A549 (cell line): ENCODE data around the gene VPS54. TPM values are rescaled to one million over a fixed set of nuclear protein-coding genes. Genes with fewer than 3 reads are reported as not detected.

Experiments used
- ATAC-seq, 2 experiments: fragments of 200-7000 bp in 1 of 2; fragments of >200 bp in 1 of 2; cut with Nextera tagmentation in 1 of 2; cut with Tn5 transposase in 1 of 2; 3 replicates each; pipeline versions ENCODE4 v1.8.0 to v1.9.1; 2018 to 2020; ENCODE audit warnings: mild to moderate bottlenecking in 1 of 2, moderate library complexity in 1 of 2
- CTCF ChIA-PET: fragments of 300-600 bp; sonication (Branson Sonifier 250); formaldehyde crosslinking; extraction: SDS; loops from one replicate; lab custom pipeline; 2021; ENCODE audit warnings: antibody characterized with exemption, inconsistent platforms; lab: Yijun Ruan, JAX
- POLR2A ChIA-PET: fragments of 350-600 bp; formaldehyde crosslinking; extraction: SDS; loops from one replicate; lab custom pipeline; 2021; ENCODE audit warnings: antibody characterized with exemption, inconsistent platforms; lab: Yijun Ruan, JAX
- DNase-seq, 2 experiments: peaks; one replicate each; pipeline versions ENCODE4 v3.0.0 to v3.0.0-alpha.2; 2011 to 2016; ENCODE audit warnings: low read depth in 1 of 2, low spot score in 1 of 2
- FAIRE-seq: peaks from 2 replicates; lab custom pipeline; 2011; peaks lifted over from hg19 to GRCh38; lab: Jason Lieb, UNC
- H3K27ac ChIP-seq, 2 experiments: fragments of >200 bp; sonication (Bioruptor Twin); formaldehyde crosslinking; 3 replicates each; pipeline ENCODE4 v1.5.1; 2016 to 2017
- H3K4me1 ChIP-seq: fragments of >200 bp; sonication (Bioruptor Twin); formaldehyde crosslinking; 3 replicates; pipeline ENCODE4 v1.6.1; 2016
- H3K4me2 ChIP-seq: fragments of >200 bp; sonication (Bioruptor Twin); formaldehyde crosslinking; 3 replicates; pipeline ENCODE4 v1.6.1; 2016
- H3K4me3 ChIP-seq: fragments of >200 bp; sonication (Bioruptor Twin); formaldehyde crosslinking; 3 replicates; pipeline ENCODE4 v1.5.1; 2016
- H3K9me3 ChIP-seq: fragments of >200 bp; sonication (Bioruptor Twin); formaldehyde crosslinking; 3 replicates; pipeline ENCODE4 v1.6.1; 2016
- CBX2 ChIP-seq: fragments of 200-600 bp; sonication (generic); IDR thresholded peaks from 2 replicates; pipeline ENCODE4 v1.6.1; 2016; ENCODE audit warnings: low read depth, mild to moderate bottlenecking, borderline replicate concordance
- CBX8 ChIP-seq: fragments of 200-600 bp; sonication (generic); IDR thresholded peaks from 2 replicates; pipeline ENCODE4 v1.6.1; 2016
- CEBPB ChIP-seq, 2 experiments: fragments of >200 bp in 1 of 2; sonication (Bioruptor Twin) in 1 of 2; formaldehyde crosslinking in 1 of 2; IDR thresholded peaks; 2 replicates each; pipeline ENCODE4 v1.6.1; 2012 to 2016
- CHD2 ChIP-seq: fragments of 150-350 bp; IDR thresholded peaks from 2 replicates; pipeline ENCODE4 v1.6.1; 2014; ENCODE audit warnings: low read length; ENCODE audit not compliant: partially characterized antibody
- EHMT2 ChIP-seq: fragments of 200-600 bp; sonication (generic); IDR thresholded peaks from 2 replicates; pipeline ENCODE4 v1.6.1; 2016; ENCODE audit warnings: antibody characterized with exemption, low read depth, mild to moderate bottlenecking, moderate library complexity
- EP300 ChIP-seq, 2 experiments: fragments of >200 bp; sonication (Bioruptor Twin); formaldehyde crosslinking; IDR thresholded peaks; 2 replicates in 1 of 2; 3 replicates in 1 of 2; pipeline ENCODE4 v1.6.1; 2016 to 2017
- ESRRA ChIP-seq: fragments of 150-350 bp; IDR thresholded peaks from 2 replicates; pipeline ENCODE4 v1.6.1; 2014; ENCODE audit warnings: mild to moderate bottlenecking, low read length, borderline replicate concordance
- GATA3 ChIP-seq: IDR thresholded peaks from 2 replicates; pipeline ENCODE4 v1.6.1; 2012; ENCODE audit warnings: borderline replicate concordance
- HEYL ChIP-seq: fragments of 250-450 bp; sonication (Bioruptor Pico); IDR thresholded peaks from 2 replicates; pipeline ENCODE4 v1.8.0; 2021; ENCODE audit warnings: mild to moderate bottlenecking, moderate library complexity
- HOXB13 ChIP-seq: fragments of 250-450 bp; sonication (Bioruptor Pico); IDR thresholded peaks from 2 replicates; pipeline ENCODE4 v1.5.0; 2020; ENCODE audit warnings: low read depth, mild to moderate bottlenecking, moderate library complexity
- JUN ChIP-seq, 2 experiments: fragments of >200 bp; sonication (Bioruptor Twin); formaldehyde crosslinking; IDR thresholded peaks; 2 replicates in 1 of 2; 3 replicates in 1 of 2; pipeline ENCODE4 v1.6.1; 2016 to 2017
- JUNB ChIP-seq: fragments of >200 bp; sonication (Bioruptor Twin); formaldehyde crosslinking; IDR thresholded peaks from 2 replicates; pipeline ENCODE4 v1.6.1; 2016
- MAZ ChIP-seq: fragments of 150-350 bp; IDR thresholded peaks from 2 replicates; pipeline ENCODE4 v1.6.1; 2014; ENCODE audit warnings: antibody characterized with exemption, low read depth, low read length, borderline replicate concordance
- MYC ChIP-seq: IDR thresholded peaks from 2 replicates; pipeline ENCODE4 v1.6.1; 2012; ENCODE audit warnings: mild to moderate bottlenecking, inconsistent platforms, low read length, improper control_type of control experiment, borderline replicate concordance
- NPAS2 ChIP-seq: fragments of 250-450 bp; sonication (Bioruptor Pico); IDR thresholded peaks from 2 replicates; pipeline ENCODE4 v1.8.0; 2022; ENCODE audit warnings: mild to moderate bottlenecking, moderate library complexity, borderline replicate concordance
- NR3C1 ChIP-seq: fragments of >200 bp; sonication (Bioruptor Twin); formaldehyde crosslinking; IDR thresholded peaks from 3 replicates; pipeline ENCODE4 v1.6.1; 2017
- PHF8 ChIP-seq: fragments of 200-600 bp; sonication (generic); IDR thresholded peaks from 2 replicates; pipeline ENCODE4 v1.6.1; 2016; ENCODE audit warnings: low read depth, mild to moderate bottlenecking, antibody characterized with exemption, moderate library complexity, borderline replicate concordance
- POLR2AphosphoS2 ChIP-seq: conservative IDR thresholded peaks from 2 replicates; pipeline ENCODE4 v1.6.1; 2012; ENCODE audit warnings: low read length, improper control_type of control experiment, inconsistent platforms
- RNF2 ChIP-seq: fragments of 200-600 bp; sonication (generic); IDR thresholded peaks from 2 replicates; pipeline ENCODE4 v1.6.1; 2016; ENCODE audit warnings: low read depth, mild to moderate bottlenecking, antibody characterized with exemption, moderate library complexity, borderline replicate concordance
- SMC3 ChIP-seq: fragments of >200 bp; sonication (Bioruptor Twin); formaldehyde crosslinking; IDR thresholded peaks from 3 replicates; pipeline ENCODE4 v1.6.1; 2018; ENCODE audit warnings: inconsistent platforms
- SREBF2 ChIP-seq: fragments of 450-650 bp; IDR thresholded peaks from 2 replicates; pipeline ENCODE4 v1.6.1; 2014; ENCODE audit warnings: mild to moderate bottlenecking, moderate library complexity
- TFCP2L1 ChIP-seq: fragments of 250-450 bp; sonication (Bioruptor Pico); IDR thresholded peaks from 2 replicates; pipeline ENCODE4 v1.5.0; 2021; ENCODE audit warnings: mild to moderate bottlenecking
- ZC3H11A ChIP-seq: fragments of 450-650 bp; IDR thresholded peaks from 2 replicates; pipeline ENCODE4 v1.6.1; 2014; ENCODE audit warnings: antibody characterized with exemption, mild to moderate bottlenecking
- ZNF302 ChIP-seq: fragments of 250-450 bp; sonication (Bioruptor Pico); IDR thresholded peaks from 2 replicates; pipeline ENCODE4 v1.9.0; 2021; ENCODE audit warnings: inconsistent platforms, mild to moderate bottlenecking, moderate library complexity
- ZSCAN20 ChIP-seq: fragments of 250-450 bp; sonication (Bioruptor Pico); IDR thresholded peaks from 2 replicates; pipeline ENCODE4 v1.8.0; 2022; ENCODE audit warnings: mild to moderate bottlenecking, moderate library complexity
- WGBS: methylation state at CpG from one replicate; pipeline ENCODE4 v1.1.6; 2017; ENCODE audit errors: missing lambda C conversion rate; 5-methylcytosine and 5-hydroxymethylcytosine counted together
- polyA minus RNA-seq: library from RNA; depleted of rRNA, polyadenylated mRNA; stranded (reverse); fragments of >200 nt; gene quantifications from 2 replicates; pipeline ENCODE4 v1.2.3, GENCODE V29; 2011; rRNA and poly(A)+ RNA removed
- polyA plus RNA-seq, 4 experiments: library from polyadenylated mRNA; depleted of rRNA in 3 of 4; stranded (reverse); fragments of >200 nt; fragmentation: RNase III in 1 of 4; extraction: RNeasy Plus Mini Kit Qiagen cat#74134 plus additional on column Dnase treatment in 1 of 4; gene quantifications; 2 replicates in 3 of 4; 3 replicates in 1 of 4; pipeline ENCODE4 v1.2.3, GENCODE V29; 2011 to 2017
- TF ChIP-seq, protein P1 (sequence below): fragments of >200 bp; sonication (Bioruptor Twin); formaldehyde crosslinking; IDR thresholded peaks from 3 replicates; pipeline ENCODE4 v1.6.1; 2016
- TF ChIP-seq, protein P2 (sequence below): fragments of >200 bp; sonication (Bioruptor Twin); formaldehyde crosslinking; IDR thresholded peaks from 2 replicates; pipeline ENCODE4 v1.6.1; 2016
- TF ChIP-seq, protein P3 (sequence below): IDR thresholded peaks from 2 replicates; pipeline ENCODE4 v1.6.1; 2012
- TF ChIP-seq, protein P4 (sequence below): fragments of 250-450 bp; sonication (Bioruptor Pico); IDR thresholded peaks from 2 replicates; pipeline ENCODE4 v1.5.0; 2021; ENCODE audit warnings: mild to moderate bottlenecking, moderate library complexity, borderline replicate concordance
- TF ChIP-seq, protein P5 (sequence below): fragments of 450-650 bp; IDR thresholded peaks from 2 replicates; pipeline ENCODE4 v1.6.1; 2014; ENCODE audit warnings: antibody characterized with exemption

The VPS54 gene, protein sequence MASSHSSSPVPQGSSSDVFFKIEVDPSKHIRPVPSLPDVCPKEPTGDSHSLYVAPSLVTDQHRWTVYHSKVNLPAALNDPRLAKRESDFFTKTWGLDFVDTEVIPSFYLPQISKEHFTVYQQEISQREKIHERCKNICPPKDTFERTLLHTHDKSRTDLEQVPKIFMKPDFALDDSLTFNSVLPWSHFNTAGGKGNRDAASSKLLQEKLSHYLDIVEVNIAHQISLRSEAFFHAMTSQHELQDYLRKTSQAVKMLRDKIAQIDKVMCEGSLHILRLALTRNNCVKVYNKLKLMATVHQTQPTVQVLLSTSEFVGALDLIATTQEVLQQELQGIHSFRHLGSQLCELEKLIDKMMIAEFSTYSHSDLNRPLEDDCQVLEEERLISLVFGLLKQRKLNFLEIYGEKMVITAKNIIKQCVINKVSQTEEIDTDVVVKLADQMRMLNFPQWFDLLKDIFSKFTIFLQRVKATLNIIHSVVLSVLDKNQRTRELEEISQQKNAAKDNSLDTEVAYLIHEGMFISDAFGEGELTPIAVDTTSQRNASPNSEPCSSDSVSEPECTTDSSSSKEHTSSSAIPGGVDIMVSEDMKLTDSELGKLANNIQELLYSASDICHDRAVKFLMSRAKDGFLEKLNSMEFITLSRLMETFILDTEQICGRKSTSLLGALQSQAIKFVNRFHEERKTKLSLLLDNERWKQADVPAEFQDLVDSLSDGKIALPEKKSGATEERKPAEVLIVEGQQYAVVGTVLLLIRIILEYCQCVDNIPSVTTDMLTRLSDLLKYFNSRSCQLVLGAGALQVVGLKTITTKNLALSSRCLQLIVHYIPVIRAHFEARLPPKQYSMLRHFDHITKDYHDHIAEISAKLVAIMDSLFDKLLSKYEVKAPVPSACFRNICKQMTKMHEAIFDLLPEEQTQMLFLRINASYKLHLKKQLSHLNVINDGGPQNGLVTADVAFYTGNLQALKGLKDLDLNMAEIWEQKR
- polyA plus RNA-seq (2011; rRNA removed) (29.2 and 32.5 TPM in 2 replicates), polyA plus RNA-seq (2017; fragmentation: RNase III; extraction: RNeasy Plus Mini Kit Qiagen cat#74134 plus additional on column Dnase treatment) (14.0 to 15.0 TPM (median 14.9 TPM) in 3 replicates), polyA minus RNA-seq (12.0 and 14.3 TPM in 2 replicates)
- polyA plus RNA-seq (2012; cell fraction: cytosol; rRNA removed) = 4.9 and 5.8 TPM in 2 replicates
- 3.6 and 6.1 TPM in 2 replicates for polyA plus RNA-seq (2012; cell fraction: nucleus; rRNA removed)

DNA sequence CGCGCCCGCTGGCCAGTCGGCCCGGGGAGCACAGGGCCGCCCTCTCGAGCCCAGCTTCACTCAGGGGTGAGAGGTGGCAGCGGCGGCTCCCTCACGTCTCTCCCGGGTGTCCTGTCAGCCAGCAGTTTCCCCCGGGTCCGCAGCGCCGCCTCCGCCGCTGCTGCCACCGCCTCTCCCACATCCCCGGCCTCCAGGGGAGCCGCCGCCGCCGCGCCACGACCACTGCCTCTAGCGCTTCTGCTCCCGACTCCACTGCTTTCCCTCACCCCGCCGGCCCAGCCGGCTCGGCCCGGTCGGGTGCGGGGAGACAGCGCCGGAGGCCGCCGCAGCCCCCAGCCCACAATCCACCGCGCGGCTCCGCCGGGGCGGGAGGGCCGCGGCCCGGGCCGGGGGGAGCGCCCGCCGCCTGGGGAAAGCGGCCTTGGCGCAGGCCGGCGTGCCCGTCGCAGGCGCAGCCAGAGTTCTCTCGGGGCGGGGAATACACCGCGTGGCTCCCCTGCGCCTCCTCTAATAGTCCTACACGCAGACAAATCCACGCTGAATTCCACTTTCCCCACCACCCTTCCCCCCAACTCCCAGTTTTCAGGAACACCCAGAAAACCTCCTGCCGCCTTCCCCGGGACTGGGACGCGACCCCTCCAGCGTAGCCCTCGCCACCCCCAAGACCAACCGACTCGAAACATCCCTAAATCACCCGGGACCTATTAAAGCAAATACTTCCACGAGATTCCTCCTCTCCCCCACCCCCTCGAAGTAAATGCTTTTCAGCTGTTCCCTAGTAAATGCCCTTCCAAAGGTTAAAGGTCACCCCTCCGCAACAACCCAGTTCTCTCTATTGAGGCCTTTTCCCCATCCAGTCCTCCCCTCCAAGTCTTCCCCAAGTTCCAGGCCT, at the start of gene VPS54:
TSS of gene VPS54 (minus strand) at position 346 of the 892 bp plus-strand sequence. CDS start 35,429 bp downstream, outside the sequence.
- Histone ChIP-seq H3K4me2 (peak within 1 kb of the TSS; percentile 81), H3K4me1 (peaks cover 42% of the 10 kb centered on the region), H3K4me3 (peak within 1 kb of the TSS; percentile 62), H3K27ac (peak within 1 kb of the TSS; percentile 96 to 99), H3K9me3 (no peaks in the 10 kb centered on the region)
- ChIA-PET CTCF (interaction anchor here (0.6 to 1.1 kb wide), 2 partner anchors 16 to 282 kb away, joined by 3 read pairs; no protein-coding TSS in a partner anchor), POLR2A (interaction anchor here (0.6 to 1.2 kb wide), 5 partner anchors 10 to 840 kb away, joined by 3 read pairs; partner anchors contain the start of genes MDH1 and WDPCP)
- FAIRE-seq (no peak), DNase-seq (peak; percentile 47 to 79), ATAC-seq (peak; percentile 84 to 88)
- 3% methylated on average over 51 of the region's 77 CpGs for WGBS
- no peak for TF ChIP-seq ZC3H11A
- no peak for TF ChIP-seq EP300 (IDR thresholded peaks at IDR 0.05)
- no peak for TF ChIP-seq GATA3
- no peak for TF ChIP-seq HOXB13 (CRISPR knock-in tag)
- no peak for TF ChIP-seq EHMT2
- no peak for TF ChIP-seq ZNF302 (CRISPR knock-in tag)
- TF ChIP-seq CBX8 = no peak
- no peak for TF ChIP-seq CEBPB (IDR thresholded peaks at IDR 0.05)
- no peak for TF ChIP-seq NR3C1
- TF ChIP-seq, protein P1, sequence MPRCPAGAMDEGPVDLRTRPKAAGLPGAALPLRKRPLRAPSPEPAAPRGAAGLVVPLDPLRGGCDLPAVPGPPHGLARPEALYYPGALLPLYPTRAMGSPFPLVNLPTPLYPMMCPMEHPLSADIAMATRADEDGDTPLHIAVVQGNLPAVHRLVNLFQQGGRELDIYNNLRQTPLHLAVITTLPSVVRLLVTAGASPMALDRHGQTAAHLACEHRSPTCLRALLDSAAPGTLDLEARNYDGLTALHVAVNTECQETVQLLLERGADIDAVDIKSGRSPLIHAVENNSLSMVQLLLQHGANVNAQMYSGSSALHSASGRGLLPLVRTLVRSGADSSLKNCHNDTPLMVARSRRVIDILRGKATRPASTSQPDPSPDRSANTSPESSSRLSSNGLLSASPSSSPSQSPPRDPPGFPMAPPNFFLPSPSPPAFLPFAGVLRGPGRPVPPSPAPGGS = peak; percentile 82
- TF ChIP-seq MYC = 0 out of 2 replicates have a peak, but pooled peaks have one; percentile 22
- TF ChIP-seq PHF8 = peak; percentile 89; the same call in 1 of the 2 replicates
- no peak for TF ChIP-seq SREBF2
- TF ChIP-seq RNF2 = no peak
- TF ChIP-seq, protein P2, sequence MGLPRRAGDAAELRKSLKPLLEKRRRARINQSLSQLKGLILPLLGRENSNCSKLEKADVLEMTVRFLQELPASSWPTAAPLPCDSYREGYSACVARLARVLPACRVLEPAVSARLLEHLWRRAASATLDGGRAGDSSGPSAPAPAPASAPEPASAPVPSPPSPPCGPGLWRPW = no peak
- TF ChIP-seq, protein P3, sequence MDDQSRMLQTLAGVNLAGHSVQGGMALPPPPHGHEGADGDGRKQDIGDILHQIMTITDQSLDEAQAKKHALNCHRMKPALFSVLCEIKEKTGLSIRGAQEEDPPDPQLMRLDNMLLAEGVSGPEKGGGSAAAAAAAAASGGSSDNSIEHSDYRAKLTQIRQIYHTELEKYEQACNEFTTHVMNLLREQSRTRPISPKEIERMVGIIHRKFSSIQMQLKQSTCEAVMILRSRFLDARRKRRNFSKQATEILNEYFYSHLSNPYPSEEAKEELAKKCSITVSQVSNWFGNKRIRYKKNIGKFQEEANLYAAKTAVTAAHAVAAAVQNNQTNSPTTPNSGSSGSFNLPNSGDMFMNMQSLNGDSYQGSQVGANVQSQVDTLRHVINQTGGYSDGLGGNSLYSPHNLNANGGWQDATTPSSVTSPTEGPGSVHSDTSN = no peak
- TF ChIP-seq NPAS2 (CRISPR knock-in tag) = no peak
- TF ChIP-seq, protein P4, sequence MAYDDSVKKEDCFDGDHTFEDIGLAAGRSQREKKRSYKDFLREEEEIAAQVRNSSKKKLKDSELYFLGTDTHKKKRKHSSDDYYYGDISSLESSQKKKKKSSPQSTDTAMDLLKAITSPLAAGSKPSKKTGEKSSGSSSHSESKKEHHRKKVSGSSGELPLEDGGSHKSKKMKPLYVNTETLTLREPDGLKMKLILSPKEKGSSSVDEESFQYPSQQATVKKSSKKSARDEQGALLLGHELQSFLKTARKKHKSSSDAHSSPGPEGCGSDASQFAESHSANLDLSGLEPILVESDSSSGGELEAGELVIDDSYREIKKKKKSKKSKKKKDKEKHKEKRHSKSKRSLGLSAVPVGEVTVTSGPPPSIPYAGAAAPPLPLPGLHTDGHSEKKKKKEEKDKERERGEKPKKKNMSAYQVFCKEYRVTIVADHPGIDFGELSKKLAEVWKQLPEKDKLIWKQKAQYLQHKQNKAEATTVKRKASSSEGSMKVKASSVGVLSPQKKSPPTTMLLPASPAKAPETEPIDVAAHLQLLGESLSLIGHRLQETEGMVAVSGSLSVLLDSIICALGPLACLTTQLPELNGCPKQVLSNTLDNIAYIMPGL (CRISPR knock-in tag) = no peak
- no peak for TF ChIP-seq TFCP2L1 (CRISPR knock-in tag)
- TF ChIP-seq JUN (IDR thresholded peaks at IDR 0.05) = peak; percentile 58 to 84; a peak in 4 of 5 replicates
- no peak for TF ChIP-seq CBX2
- no peak for TF ChIP-seq ESRRA
- TF ChIP-seq, protein P5, sequence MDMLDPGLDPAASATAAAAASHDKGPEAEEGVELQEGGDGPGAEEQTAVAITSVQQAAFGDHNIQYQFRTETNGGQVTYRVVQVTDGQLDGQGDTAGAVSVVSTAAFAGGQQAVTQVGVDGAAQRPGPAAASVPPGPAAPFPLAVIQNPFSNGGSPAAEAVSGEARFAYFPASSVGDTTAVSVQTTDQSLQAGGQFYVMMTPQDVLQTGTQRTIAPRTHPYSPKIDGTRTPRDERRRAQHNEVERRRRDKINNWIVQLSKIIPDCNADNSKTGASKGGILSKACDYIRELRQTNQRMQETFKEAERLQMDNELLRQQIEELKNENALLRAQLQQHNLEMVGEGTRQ = no peak
- no peak for TF ChIP-seq POLR2AphosphoS2
- TF ChIP-seq CHD2 = no peak
- no peak for TF ChIP-seq MAZ
- TF ChIP-seq HEYL (CRISPR knock-in tag) = no peak
- no peak for TF ChIP-seq JUNB
- no peak for TF ChIP-seq ZSCAN20
- 0 out of 3 replicates have a peak, but pooled peaks have one; percentile 5 for TF ChIP-seq SMC3
